GM18858 (cell line): ENCODE results near the gene HP1BP3.
A peak's percentile ranks its signal among the peaks of the same experiment; 100 is the strongest.
"Not testable (repeated sequence)": the region's sequence is repeated elsewhere in the genome, so short reads cannot be mapped to it uniquely, and the experiment has no call there.

Experiments used
- ATAC-seq: cut with Tn5 transposase; IDR thresholded peaks from one replicate; pipeline ENCODE4 v1.9.1; 2021; ENCODE audit not compliant: unreplicated experiment

HP1BP3 gene

GRCh38 chr1:20787029-20787839 is at the start of gene HP1BP3:
TSS of gene HP1BP3 (minus strand) at chr1:20787307. CDS start at chr1:20780440, 6,867 bp downstream.
- peak; percentile 25 for ATAC-seq

- ATAC-seq = no peak
These were observed 49.1 kb upstream of the HP1BP3 start for GRCh38 chr1:20836230-20836629.

- no peak for ATAC-seq
These were observed 47.7 kb upstream of the HP1BP3 start for GRCh38 chr1:20834780-20835179.

GRCh38 chr1:20834192-20834591 is 47.1 kb upstream of the HP1BP3 start:
- no peak for ATAC-seq

- no peak for ATAC-seq
These were observed 43.3 kb upstream of the HP1BP3 start for GRCh38 chr1:20830378-20830777.

- no peak for ATAC-seq
These were observed 42.8 kb upstream of the HP1BP3 start for GRCh38 chr1:20829946-20830345.

GRCh38 chr1:20829531-20829930 is 42.4 kb upstream of the HP1BP3 start:
- no peak for ATAC-seq

GRCh38 chr1:20823845-20824244 is 36.7 kb upstream of the HP1BP3 start:
- ATAC-seq = no peak

- ATAC-seq = no peak
These were observed 34.4 kb upstream of the HP1BP3 start for GRCh38 chr1:20821466-20821865.

GRCh38 chr1:20819818-20820217 is 32.7 kb upstream of the HP1BP3 start:
- ATAC-seq = no peak

- ATAC-seq = no peak
These were observed 27.4 kb upstream of the HP1BP3 start for GRCh38 chr1:20814534-20814871.

GRCh38 chr1:20811916-20812315 is 24.8 kb upstream of the HP1BP3 start:
- ATAC-seq = no peak

GRCh38 chr1:20793236-20793635 is 6.1 kb upstream of the HP1BP3 start:
- no peak for ATAC-seq

GRCh38 chr1:20792196-20792595 is 5.1 kb upstream of the HP1BP3 start:
- ATAC-seq = no peak

GRCh38 chr1:20790785-20791184 is 3.7 kb upstream of the HP1BP3 start:
- no peak for ATAC-seq

GRCh38 chr1:20789598-20789997 is 2.5 kb upstream of the HP1BP3 start:
- ATAC-seq = not testable (repeated sequence)

- ATAC-seq = no peak
These were observed 1.0 kb upstream of the HP1BP3 start for GRCh38 chr1:20787840-20788795.

- peak; percentile 55 for ATAC-seq
These were observed 666 bp downstream of the HP1BP3 start for GRCh38 chr1:20786253-20787028.

- peak; percentile 12 for ATAC-seq
These were observed 1.2 kb downstream of the HP1BP3 start for GRCh38 chr1:20785907-20786252.

- ATAC-seq = no peak
These were observed 11.4 kb downstream of the HP1BP3 start for GRCh38 chr1:20775700-20776099.

- ATAC-seq = no peak
These were observed 15.3 kb downstream of the HP1BP3 start for GRCh38 chr1:20771780-20772179.
